ENCODE data around the gene CLCN5.

The CLCN5 gene

GRCh38 chrX:49934729-49935128 lies 12.3 kb downstream of the CLCN5 start:
- TF ChIP-seq MYC (IDR thresholded peaks at IDR 0.05; ENCODE audit: low read depth, low read length) (no peak), CTCF (IDR thresholded peaks at IDR 0.05; ENCODE audit: low read depth, low read length) (no peak), MAX (IDR thresholded peaks at IDR 0.05; ENCODE audit: low read depth, low read length) (no peak), POLR2A (IDR thresholded peaks at IDR 0.05; ENCODE audit: extremely low read depth, insufficient read length) (no peak)
- H3K4me3 ChIP-seq (ENCODE audit: low read depth, low read length) = no peak overlapping the region
- DNase-seq (ENCODE audit: low read depth) = no peak

- peak; percentile 8 for DNase-seq (ENCODE audit: low read depth)
- TF ChIP-seq CTCF (IDR thresholded peaks at IDR 0.05; ENCODE audit: low read depth, low read length) = no peak
- TF ChIP-seq MAX (IDR thresholded peaks at IDR 0.05; ENCODE audit: low read depth, low read length) = no peak
- no peak for TF ChIP-seq MYC (IDR thresholded peaks at IDR 0.05; ENCODE audit: low read depth, low read length)
- TF ChIP-seq POLR2A (IDR thresholded peaks at IDR 0.05; ENCODE audit: extremely low read depth, insufficient read length) = no peak
- H3K4me3 ChIP-seq (ENCODE audit: low read depth, low read length) = no peak overlapping the region
Measured at GRCh38 chrX:49947781-49948180, 25.4 kb downstream of the CLCN5 start.

- DNase-seq (ENCODE audit: low read depth) = no peak
- TF ChIP-seq MYC (IDR thresholded peaks at IDR 0.05; ENCODE audit: low read depth, low read length) = no peak
- TF ChIP-seq CTCF (IDR thresholded peaks at IDR 0.05; ENCODE audit: low read depth, low read length) = no peak
- TF ChIP-seq MAX (IDR thresholded peaks at IDR 0.05; ENCODE audit: low read depth, low read length) = no peak
- TF ChIP-seq POLR2A (IDR thresholded peaks at IDR 0.05; ENCODE audit: extremely low read depth, insufficient read length) = no peak
- no peak overlapping the region for H3K4me3 ChIP-seq (ENCODE audit: low read depth, low read length)
Measured at GRCh38 chrX:49949961-49950360, 27.6 kb downstream of the CLCN5 start.

GRCh38 chrX:49951524-49952193 lies 29.3 kb downstream of the CLCN5 start:
- no peak overlapping the region for H3K4me3 ChIP-seq (ENCODE audit: low read depth, low read length)
- no peak for DNase-seq (ENCODE audit: low read depth)
- no peak for TF ChIP-seq POLR2A (IDR thresholded peaks at IDR 0.05; ENCODE audit: extremely low read depth, insufficient read length)
- no peak for TF ChIP-seq CTCF (IDR thresholded peaks at IDR 0.05; ENCODE audit: low read depth, low read length)
- TF ChIP-seq MYC (IDR thresholded peaks at IDR 0.05; ENCODE audit: low read depth, low read length) = no peak
- no peak for TF ChIP-seq MAX (IDR thresholded peaks at IDR 0.05; ENCODE audit: low read depth, low read length)

- no peak for DNase-seq (ENCODE audit: low read depth)
- no peak overlapping the region for H3K4me3 ChIP-seq (ENCODE audit: low read depth, low read length)
- TF ChIP-seq MAX (IDR thresholded peaks at IDR 0.05; ENCODE audit: low read depth, low read length) (no peak), CTCF (IDR thresholded peaks at IDR 0.05; ENCODE audit: low read depth, low read length) (no peak), MYC (IDR thresholded peaks at IDR 0.05; ENCODE audit: low read depth, low read length) (no peak), POLR2A (IDR thresholded peaks at IDR 0.05; ENCODE audit: extremely low read depth, insufficient read length) (no peak)
Measured at GRCh38 chrX:49956313-49956712, 33.9 kb downstream of the CLCN5 start.

All from NB4 (cell line).